Right renal cortex interstitium (tissue), 3 donors: ENCODE data around the gene PSMD14. TPM values are rescaled to one million over a fixed set of nuclear protein-coding genes. Genes with fewer than 3 reads are reported as not detected.
"Not testable (repeated sequence)": the region's sequence is repeated elsewhere in the genome, so short reads cannot be mapped to it uniquely, and the experiment has no call there.

Experiments
- DNase-seq, 3 donors: peaks; one replicate each; pipeline ENCODE4 v3.0.0-alpha.2; 2013; ENCODE audit warnings: low read depth in 3 of 3, low spot score in 2 of 3
- polyA plus RNA-seq, 3 donors: library from polyadenylated mRNA; unstranded; fragments of 120-200 nt; gene quantifications; one replicate each; pipeline ENCODE4 v1.2.1, GENCODE V29; 2013; ENCODE audit not compliant: insufficient read length in 3 of 3

The PSMD14 gene
- polyA plus RNA-seq, 3 donors: 61.0 to 64.4 (median 62.2) TPM

GRCh38 chr2:161332371-161332967 lies 24.2 kb downstream of the PSMD14 start:
- DNase-seq: no peak

DNA sequence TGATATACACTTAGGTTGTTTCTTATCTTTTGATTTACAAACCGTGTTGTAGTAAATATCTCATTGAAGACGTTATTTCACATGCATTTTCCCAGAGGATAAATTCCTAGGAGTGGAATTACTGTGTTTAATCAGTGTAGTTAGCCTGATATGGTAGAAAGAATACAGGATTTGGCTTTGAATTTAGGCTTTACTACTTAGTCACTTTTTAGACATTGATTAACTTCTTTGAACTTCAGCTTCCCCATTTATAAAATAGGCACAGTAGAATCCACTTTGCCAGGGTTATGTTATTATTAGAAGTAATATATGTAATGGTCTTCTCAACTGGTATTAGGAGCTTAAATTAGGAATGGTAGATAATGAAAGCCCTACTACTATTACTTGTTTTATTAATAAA lies 27.4 kb downstream of the PSMD14 start:
- DNase-seq: no peak

GRCh38 chr2:161337247-161337646 lies 29.0 kb downstream of the PSMD14 start:
- no peak for DNase-seq

DNA sequence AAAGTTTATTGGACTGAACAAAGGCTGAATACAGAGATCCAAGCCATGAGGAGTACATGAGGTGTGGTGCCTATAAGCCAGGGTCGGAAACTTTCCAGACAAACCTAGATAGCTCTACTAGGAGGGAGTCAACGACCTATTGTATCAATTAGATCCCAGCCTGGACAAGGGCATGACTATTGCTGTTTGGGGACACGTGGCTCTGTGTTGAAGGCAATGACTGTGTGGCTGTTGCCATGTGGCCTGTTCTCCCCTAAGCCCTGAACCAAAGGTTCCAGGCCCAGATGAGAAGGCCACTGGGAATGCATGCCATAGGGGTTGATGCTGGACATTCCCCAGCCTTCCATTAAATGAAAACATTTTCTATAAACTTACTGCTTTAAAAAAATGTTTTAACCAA lies 31.3 kb downstream of the PSMD14 start:
- not testable (repeated sequence) for DNase-seq

GRCh38 chr2:161340930-161341413 lies 32.7 kb downstream of the PSMD14 start:
- DNase-seq: not testable (repeated sequence)

DNA sequence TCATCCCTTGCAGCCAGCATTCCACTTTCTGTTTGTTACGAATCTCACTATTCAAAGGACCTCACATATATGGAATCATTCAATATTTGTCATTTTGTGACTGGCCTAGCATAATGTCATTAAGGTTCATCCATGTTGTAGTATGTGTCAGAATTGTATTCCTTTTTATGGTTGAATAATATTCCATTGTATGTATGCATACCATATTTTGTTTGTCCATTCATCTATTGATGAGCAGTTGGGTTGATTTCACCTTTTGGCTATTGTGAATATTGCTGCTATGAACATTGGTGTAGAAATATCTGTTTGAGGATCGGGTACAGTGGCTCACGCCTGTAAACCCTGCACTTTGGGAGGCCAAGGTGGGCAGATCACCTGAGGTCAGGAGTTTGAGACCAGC lies 35.0 kb downstream of the PSMD14 start:
- DNase-seq: no peak

DNA sequence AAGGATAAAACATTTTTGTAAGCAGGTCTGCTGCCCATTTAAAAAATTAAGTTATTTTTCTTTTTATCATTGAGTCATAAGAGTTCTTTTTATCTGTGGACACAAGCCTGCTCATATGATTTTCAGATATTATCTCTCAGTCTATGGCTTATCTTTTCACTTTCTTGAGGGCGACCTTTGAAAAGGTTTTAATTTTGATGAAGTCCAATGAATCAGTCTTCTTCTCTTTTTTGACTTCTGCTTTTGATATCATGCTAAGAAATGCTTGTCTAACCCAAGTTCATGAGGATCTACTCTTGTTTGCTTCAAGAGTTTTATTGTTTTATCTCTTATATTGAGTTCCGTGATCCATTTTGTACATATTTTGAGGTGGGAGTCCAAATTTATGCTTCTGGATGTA lies 36.5 kb downstream of the PSMD14 start:
- DNase-seq: no peak

DNA sequence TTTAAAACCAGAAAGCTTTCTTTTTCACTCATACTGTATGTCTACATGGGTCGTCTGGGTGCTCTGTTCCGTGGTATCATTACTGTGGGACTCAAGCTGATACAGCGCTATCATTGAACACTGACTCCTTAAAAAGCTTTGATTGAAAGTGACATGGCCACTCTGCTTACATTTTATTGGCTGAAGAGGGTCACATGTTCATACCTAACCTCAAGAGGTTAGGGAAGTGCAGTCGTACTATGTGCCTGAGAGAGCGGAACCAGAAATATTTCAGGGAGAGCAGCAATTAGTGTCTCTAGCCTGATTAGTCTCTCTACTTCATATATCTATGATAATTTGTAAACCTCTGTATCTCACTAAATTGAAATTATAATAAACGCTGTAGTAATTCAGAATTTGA lies 43.5 kb downstream of the PSMD14 start:
- DNase-seq: no peak

GRCh38 chr2:161352719-161353118 lies 44.5 kb downstream of the PSMD14 start:
- DNase-seq: no peak

DNA sequence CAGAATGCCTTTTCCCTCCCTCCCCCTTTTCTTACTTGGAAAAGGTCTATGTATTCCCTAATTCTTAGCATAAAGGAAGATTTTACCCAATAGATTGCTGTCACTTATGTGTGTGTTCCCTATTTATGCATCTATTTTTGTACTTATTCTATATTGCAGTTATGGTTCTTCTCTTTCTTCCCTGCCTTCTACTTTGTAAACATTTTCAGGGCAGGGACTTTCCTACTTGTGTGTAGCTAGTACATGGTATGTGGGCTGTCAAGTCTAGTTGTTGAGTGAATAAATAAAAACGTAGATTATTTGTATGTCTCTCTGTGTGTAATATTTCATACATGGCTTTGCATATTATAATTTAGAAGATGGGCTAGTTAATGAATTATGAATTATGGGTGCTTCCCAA lies 45.3 kb downstream of the PSMD14 start:
- DNase-seq: no peak

GRCh38 chr2:161354106-161354505 lies 45.9 kb downstream of the PSMD14 start:
- DNase-seq: no peak

DNA sequence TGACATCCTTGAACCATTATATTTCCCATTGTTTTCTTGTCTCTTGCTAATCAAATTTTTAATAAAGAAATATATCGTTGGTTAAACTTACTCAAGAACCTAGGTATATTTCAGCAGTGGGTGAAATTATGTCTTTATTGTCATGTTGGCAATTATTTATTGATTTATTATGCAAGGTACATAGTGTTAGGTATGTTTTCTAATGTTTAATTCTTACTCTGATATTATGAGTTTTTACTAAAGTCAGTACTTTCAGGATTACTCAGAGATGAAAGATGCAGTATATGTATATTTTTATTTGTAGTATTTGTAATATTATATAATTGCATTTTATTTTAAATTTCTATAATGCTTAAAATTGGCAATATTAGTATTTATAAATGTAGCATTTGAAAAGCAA lies 46.9 kb downstream of the PSMD14 start:
- DNase-seq: no peak

- no peak for DNase-seq
These were observed 47.8 kb downstream of the PSMD14 start for GRCh38 chr2:161355983-161356382.

DNA sequence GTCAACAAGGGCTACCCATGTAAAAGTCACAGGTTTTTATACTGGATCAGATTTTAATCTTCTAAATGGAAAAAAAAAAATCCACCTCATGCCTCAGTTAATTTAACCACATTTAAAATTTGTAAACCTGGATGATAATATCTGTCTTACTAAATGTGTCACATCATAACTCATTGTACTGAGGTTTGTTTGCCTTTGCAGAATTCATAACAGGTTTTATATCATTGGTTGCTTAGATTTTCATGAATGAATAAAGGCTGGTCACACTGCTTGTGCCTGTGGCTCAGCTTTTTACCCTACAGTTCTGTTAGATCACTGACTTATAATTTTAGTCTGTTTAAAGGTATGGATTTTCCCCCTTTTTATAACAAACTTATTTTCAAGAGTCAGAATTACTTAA lies 48.9 kb downstream of the PSMD14 start:
- DNase-seq: no peak

GRCh38 chr2:161358838-161359237 lies 50.6 kb downstream of the PSMD14 start:
- no peak for DNase-seq

- DNase-seq: not testable (repeated sequence)
These were observed 52.0 kb downstream of the PSMD14 start for GRCh38 chr2:161360095-161360654.

DNA sequence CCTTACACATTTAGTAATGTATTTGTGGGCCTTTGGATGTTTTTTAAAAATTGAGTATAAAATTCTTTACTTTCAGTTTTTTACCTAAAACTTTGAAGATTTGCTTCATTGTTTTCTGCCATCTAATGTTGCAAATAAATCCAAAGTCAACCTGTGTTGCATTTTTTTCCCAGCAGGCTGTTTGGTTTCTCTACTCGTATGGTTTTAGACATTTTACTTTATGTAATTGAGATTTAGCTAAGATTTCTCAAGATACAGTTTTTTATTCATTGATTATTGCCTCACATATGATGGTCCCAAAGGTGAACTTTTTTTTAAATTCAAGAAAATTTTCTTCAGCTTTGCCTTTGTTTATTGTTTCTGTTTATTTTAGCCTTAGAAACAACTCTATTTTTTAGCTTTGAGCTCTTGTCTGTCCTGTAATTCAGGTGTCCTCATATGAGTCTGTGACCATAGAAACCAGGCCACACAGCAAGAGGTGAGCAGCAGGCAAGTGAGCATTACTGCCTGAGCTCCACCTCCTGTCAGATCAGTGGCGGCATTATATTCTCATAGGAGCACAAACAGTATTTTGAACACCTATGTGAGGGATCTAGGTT lies 54.4 kb downstream of the PSMD14 start:
- no peak for DNase-seq

GRCh38 chr2:161367675-161368074 lies 59.5 kb downstream of the PSMD14 start:
- no peak for DNase-seq

DNA sequence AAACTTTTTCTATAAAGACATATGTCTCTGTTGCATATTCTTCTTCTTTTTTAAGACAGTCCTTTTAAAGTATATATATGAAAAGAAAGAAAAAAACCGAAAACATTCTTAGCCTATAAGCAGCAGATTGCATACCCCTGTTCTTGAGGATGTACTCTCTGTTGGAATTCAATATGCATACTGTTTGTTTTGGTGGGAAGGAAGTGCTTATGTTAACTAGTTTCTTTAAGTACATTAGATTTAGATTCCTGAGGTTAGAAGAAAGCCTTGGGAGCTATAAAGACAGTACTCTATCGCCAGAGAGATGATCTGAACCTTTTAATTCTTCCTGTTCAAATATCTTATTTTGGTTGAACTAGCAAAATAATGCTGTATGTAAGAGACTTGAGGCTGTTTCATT lies 61.1 kb downstream of the PSMD14 start:
- no peak for DNase-seq

GRCh38 chr2:161370981-161371380 lies 62.8 kb downstream of the PSMD14 start:
- no peak for DNase-seq

DNA sequence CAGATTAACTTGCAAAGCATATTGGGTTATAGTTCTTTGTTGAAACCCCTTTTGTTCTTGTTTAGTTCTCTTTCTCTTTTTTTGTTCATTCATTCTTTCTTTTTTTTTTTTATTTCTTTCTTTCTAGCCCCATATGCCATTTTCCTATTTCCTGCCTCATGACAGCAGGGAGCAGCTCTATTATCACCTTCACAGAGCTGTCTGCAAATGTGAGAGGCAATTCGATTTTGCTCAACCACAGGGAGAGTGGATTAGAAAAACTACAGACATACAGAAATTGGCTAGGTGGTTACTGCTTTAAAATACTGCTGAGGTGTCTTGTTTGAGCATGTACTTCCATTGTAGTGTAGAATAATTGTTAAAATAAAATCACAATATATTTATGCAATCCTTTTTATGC lies 63.6 kb downstream of the PSMD14 start:
- DNase-seq: no peak

- no peak for DNase-seq
These were observed 65.7 kb downstream of the PSMD14 start for GRCh38 chr2:161373942-161374341.
